SHP77 treated with DMSO at 0.1 percent for 48 hours (cell line): ENCODE data around the gene ALLC.
"Not testable (repeated sequence)": the region's sequence is repeated elsewhere in the genome, so short reads cannot be mapped to it uniquely, and the experiment has no call there.

ENCODE experiments used
- DNase-seq: peaks from one replicate; lab custom pipeline; 2025; lab: John Stamatoyannopoulos, UW

ALLC gene

GRCh38 chr2:3655871-3656761 lies 1.9 kb upstream of the ALLC start:
- no peak for DNase-seq

DNA sequence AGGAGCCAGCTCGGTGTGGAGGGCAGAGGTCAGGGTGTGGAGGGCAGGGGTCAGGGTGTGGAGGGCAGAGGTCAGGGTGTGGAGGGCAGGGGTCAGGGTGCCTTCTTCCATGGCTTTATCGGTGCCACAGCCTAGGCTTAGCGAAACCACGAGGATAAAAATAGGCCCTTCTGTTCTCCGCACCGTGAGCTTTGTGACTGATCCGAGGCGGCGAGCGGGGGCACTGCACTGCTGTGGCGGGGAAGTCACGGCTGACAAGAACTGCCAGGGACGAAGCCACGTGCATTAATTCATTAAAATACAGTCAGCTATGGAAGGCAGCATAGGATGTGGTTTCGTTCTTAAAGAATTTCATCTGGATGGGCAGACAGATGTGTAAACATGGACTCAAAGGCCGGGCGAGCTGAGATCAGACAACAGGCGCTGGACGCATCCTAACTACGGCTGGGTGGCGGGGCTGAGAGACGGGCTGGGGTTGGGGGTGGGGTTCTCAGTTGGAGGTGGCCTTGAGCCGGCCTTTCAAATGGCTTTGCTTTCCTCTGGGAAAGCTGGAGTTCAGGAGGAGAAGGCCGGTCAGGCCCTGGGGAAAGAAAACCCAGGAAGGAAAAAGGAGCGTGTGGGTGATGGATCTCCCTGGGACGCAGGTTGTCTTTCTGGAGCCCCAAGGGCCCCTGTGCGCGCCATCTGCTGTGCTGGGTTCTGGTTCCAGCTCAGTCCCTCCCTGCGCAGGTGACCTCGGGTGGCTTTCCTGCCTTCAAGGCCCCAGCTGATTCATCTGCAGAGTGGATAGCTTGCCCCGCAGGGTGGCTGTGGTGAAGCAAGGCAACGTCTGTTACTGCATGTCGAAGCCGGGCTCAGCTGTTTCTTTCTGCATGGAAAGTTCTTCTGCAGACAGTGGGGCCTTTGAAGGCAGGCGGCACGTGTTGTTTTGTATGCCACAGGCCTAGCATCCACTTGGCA lies 958 bp upstream of the ALLC start:
- no peak for DNase-seq

GRCh38 chr2:3659447-3660432 lies 1.7 kb downstream of the ALLC start:
- peak; percentile 49 for DNase-seq

DNA sequence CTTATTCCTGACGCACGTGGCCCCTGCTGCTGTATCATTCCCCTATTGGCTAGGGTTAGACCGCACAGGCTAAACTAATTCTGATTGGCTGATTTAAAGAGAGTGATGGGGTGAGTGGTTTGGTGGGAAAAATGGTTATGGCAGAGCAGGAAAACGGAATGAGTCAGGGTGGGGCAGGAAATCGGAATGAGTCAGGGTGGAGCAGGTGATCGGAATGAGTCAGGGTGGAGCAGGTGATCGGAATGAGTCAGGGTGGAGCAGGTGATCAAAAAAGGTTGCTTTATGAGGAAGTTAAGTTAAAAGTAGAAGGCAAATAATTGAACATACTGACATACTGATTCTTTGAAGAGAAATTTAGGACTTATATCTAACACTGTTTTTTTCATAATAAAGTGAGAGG lies 2.6 kb downstream of the ALLC start:
- DNase-seq: not testable (repeated sequence)

DNA sequence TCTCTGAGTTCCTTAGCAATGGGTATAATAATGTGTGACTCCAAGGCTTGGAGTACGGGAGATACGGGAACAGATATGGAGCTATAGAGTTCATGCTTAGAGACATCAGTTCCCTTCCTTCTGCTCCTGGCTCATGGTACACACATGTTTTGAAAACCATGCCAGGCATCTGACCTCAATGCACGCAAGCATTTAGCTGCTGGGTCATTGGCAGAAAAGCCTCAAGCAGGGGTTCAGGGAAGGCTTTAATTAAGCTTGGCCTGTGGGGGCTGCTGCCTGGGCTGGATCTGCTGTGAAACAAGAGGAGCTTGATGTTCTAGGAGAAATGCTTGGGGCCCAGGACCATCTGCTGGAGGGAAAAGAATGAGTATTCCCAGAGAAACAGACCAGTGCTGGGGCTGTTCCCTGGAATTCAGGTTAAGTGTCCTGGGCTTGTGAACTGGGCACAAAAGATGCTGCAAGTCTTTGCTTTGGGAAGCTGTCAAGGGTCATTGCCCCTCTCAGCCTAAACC lies 3.2 kb downstream of the ALLC start:
- no peak for DNase-seq

DNA sequence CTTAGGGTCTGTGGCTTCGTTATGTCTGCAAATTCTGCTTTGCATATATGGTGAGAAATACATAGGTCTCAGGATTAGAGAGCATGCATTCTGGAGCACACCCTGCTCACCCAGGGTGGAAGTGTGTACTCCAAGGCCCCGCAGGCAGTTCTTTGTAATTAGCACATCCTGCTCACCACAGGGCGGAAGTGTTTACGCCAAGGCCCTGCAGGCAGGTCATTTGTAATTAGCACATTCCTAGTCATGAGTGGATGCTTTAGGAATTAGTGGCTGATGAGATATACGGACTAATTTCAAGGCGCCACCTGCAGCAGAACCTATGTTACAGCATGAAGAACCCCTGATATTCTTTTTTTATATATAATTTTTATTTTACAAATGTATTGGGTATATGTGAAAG lies 4.2 kb downstream of the ALLC start:
- DNase-seq: no peak

GRCh38 chr2:3664118-3664517 lies 6.1 kb downstream of the ALLC start:
- no peak for DNase-seq

- no peak for DNase-seq
These were observed 6.9 kb downstream of the ALLC start for GRCh38 chr2:3664925-3665324.

DNA sequence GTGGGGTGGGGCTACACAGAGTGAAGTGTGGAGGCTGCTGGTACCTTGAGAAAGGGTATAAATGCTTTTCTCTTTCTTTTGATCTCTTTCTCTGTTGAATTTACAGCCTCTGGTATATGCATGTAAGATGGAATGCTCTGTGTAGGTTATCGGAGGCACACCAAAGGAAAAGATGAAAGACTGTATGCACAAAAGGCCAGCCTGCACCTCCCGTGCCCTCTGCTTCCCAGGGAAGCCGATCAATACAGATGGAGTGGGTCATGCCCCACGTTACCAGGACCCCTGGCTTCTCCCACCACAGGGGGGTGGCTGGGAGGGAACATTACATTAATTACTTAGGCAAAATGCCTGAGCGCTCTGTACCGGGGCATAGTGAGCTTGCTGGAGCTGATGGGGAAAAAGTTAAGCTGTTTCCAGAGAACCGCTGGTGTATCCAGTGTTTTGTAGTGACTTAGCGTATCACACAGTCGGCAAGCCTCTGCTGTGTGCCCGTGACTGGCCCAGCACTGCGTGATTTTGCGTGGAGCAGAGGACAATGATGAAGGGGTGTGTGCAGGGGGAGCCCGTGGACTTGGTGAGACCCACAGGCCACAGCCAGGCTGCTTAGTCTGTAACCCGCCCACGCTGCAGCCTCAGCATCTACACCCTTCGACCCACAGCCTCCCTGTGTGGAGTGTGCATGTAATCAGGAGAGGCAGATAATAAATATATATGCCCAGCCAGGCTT lies 8.0 kb downstream of the ALLC start:
- DNase-seq: no peak

DNA sequence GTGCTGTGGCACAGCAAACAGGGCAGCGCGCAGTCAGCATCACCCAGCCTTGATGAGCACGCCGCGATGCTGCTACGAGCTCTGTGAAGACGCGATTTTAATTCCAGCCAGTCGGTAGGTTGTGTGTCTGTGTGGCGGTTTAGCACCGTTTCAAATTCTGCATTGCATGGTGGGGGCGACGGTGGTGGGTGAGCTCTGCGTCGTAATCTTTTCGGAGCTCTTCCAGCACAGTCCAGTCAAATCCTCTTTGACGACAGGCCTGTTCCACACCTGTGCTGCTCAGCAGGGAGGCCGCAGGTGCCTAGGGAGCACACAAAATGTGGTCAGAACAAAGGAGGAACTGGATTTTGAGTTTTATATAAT lies 8.6 kb downstream of the ALLC start:
- no peak for DNase-seq

DNA sequence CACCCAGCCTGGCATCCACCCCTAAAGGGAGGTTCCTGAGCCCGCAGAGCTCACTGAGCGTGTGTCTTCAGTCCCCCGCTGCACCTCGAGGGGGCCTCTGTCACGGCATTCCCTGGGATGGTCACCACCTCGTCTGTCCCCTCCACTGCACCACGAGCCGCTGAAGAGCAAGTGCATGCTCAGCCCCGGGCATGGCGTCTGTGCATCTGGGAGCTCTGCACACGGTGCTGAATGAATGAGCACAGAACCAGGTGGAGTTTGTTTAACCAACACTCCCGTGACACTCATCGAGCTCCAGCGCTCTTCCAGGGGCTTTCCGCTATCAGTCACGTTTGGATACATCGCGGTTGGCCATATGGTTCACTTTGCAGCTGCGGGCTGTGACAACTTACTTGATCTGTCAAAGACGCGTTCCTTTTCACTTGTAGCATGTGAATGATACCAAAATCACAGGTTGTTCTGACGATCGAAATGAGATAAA lies 9.2 kb downstream of the ALLC start:
- peak; percentile 89 for DNase-seq

DNA sequence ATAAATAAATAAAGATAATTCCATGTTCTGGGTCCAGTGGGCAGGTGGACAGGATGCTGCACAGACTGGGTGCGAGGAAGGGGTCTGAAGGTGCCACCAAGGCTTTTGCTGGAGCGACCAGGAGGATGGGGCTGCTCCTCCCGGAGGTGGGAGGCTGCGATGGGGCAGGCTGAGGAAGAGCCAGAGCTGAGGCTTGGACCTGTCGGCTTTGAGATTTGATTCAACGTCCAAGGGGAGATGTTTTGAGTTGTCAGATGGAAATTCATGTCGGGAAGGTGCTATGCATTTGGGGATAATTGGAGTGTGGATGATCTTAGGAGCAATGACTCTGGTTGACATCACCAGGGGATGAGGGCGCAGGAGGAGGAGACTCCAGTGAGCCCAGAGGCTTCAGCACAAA lies 11.7 kb downstream of the ALLC start:
- no peak for DNase-seq

GRCh38 chr2:3670376-3670775 lies 12.4 kb downstream of the ALLC start:
- no peak for DNase-seq

DNA sequence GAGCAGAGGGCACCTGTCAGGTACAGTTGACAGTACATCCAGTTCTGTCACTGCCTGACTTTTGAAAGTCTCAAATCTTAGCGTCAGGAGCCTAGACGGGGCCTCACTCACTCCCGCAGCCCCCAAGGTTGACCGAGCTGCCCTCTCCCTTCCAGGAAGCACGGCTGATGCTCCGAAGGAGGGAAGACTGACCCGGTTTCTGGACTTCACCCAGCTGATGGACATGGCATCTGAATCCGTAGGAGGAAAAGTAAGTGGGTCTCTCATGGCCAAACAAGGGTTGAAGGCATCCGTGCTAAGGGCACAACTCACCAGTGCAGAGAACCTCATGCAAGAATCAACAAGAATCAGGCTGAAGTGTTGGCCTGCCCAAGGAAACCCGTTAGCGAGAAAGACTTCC lies 12.9 kb downstream of the ALLC start:
- DNase-seq: no peak

DNA sequence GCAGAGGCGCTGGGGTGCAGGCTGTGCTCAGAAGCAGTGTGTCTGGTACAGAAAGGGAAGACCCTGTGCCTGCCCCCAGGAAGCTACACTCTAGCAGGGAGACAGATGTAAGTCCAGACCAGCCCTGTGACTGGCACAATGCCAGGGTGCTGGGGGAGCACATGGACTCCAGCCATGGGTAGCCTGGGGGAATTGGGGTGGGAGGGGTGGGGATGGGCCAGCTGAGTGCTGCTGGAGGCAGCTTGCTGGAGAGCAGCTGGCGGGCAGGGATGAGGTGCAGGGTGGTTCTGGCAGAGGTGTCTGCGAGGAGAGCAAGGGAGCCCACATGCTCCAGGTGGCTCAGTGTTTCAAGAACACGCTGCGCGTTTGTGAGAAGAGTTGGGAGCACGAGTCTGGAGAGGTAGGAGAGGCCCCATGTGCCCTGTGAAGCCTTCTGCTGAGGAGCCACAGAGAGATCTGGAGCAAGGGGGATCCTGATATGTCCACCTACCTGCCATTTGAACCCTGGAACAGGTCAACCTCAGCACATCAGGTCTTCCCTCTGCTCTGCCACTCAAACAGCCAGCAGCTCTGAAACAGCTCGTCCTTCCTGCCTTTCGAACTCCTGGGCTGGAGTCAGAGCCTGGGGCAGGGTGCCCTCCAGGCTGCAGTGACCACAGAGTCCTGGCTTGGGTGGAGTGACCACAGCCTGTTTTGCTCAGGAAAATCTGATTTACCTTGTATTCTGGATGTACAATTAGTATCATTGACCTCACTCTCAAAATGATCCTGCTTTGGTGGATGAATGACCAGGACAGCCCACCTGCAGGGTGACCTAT lies 15.1 kb downstream of the ALLC start:
- no peak for DNase-seq

DNA sequence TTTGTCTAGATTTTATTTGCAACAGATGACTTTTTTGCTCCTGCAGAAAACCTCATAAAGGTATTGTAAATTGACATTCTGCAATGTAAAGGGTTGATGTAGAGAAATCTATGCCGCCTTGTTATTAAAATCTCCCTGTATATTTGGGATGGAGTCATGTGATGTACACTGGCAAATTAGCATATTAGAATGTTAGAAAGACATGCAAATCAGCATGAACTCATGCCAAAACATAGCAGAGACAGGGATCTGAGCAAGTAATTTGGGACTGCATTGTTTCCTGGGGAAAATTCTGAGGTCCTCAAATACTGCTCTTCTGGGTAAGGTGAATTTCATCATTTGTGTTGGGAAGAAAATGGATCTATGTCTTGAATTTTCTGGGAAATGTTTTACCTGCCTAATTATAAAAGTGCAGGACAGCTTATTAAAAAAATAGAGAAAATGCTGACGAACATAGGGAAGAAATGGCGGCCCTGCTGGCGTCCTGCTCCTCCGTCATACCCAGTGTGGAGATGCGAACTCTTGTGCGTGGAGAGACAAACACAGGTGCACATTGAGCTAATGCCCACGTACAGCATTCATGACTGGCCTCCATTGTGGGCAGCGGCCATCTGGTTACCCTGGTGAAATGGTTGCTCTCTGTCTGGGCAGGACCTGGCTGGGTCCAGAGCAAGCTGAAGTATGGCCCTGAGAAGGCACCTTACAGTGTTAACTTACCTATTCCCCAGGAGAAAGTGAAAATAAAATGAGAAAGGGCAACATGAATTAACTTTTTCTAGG lies 16.3 kb downstream of the ALLC start:
- DNase-seq: no peak

- DNase-seq: no peak
These were observed 17.7 kb downstream of the ALLC start for GRCh38 chr2:3675687-3676086.

GRCh38 chr2:3677436-3677835 lies 19.4 kb downstream of the ALLC start:
- no peak for DNase-seq

- no peak for DNase-seq
These were observed 20.2 kb downstream of the ALLC start for GRCh38 chr2:3678212-3678611.
